Liver (tissue), 9 donors: ENCODE measurements around the gene TBC1D10A. TPM values are rescaled to one million over a fixed set of nuclear protein-coding genes. Genes with fewer than 3 reads are reported as not detected.

Experiments
- DNase-seq: peaks from one replicate; pipeline ENCODE4 v3.0.0-alpha.2; 2017; ENCODE audit warnings: low spot score
- H3K27ac ChIP-seq, 2 donors: one replicate each; pipeline ENCODE4 v1.7.0; 2013; ENCODE audit warnings: inconsistent platforms in 2 of 2, low read length in 2 of 2, control low read depth in 1 of 2, low read depth in 1 of 2, mild to moderate bottlenecking in 1 of 2
- H3K27me3 ChIP-seq, 4 donors: one replicate each; pipeline versions ENCODE4 v1.6.1 to v1.7.0; 2013; ENCODE audit warnings: low read length in 3 of 4, inconsistent platforms in 1 of 4, mild to moderate bottlenecking in 1 of 4, moderate library complexity in 1 of 4; ENCODE audit not compliant: control insufficient read depth in 4 of 4, insufficient read depth in 4 of 4
- H3K36me3 ChIP-seq, 4 donors: one replicate each; pipeline versions ENCODE4 v1.6.1 to v1.7.0; 2013; ENCODE audit warnings: low read length in 3 of 4, mild to moderate bottlenecking in 3 of 4, low read depth in 1 of 4, moderate library complexity in 1 of 4; ENCODE audit not compliant: control insufficient read depth in 4 of 4, insufficient read depth in 3 of 4
- H3K4me1 ChIP-seq, 4 donors: one replicate each; pipeline versions ENCODE4 v1.6.1 to v1.7.0; 2013; ENCODE audit warnings: low read length in 3 of 4, mild to moderate bottlenecking in 3 of 4, moderate library complexity in 1 of 4; ENCODE audit not compliant: control insufficient read depth in 4 of 4, insufficient read depth in 4 of 4
- H3K4me3 ChIP-seq, 3 donors: one replicate each; pipeline versions ENCODE4 v1.6.1 to v1.7.0; 2013; ENCODE audit warnings: low read length in 3 of 3, control low read depth in 1 of 3, low read depth in 1 of 3, mild to moderate bottlenecking in 1 of 3
- H3K9ac ChIP-seq, 2 donors: one replicate each; pipeline ENCODE4 v1.7.0; 2013; ENCODE audit warnings: low read length in 2 of 2, mild to moderate bottlenecking in 2 of 2, moderate library complexity in 2 of 2, control low read depth in 1 of 2, low read depth in 1 of 2
- H3K9me3 ChIP-seq, 4 donors: one replicate each; pipeline versions ENCODE4 v1.6.1 to v1.7.0; 2013; ENCODE audit warnings: low read length in 3 of 4; ENCODE audit not compliant: control insufficient read depth in 4 of 4
- ATF3 ChIP-seq: IDR thresholded peaks from 2 replicates; pipeline ENCODE4 v1.6.1; 2016; ENCODE audit warnings: antibody characterized with exemption
- CTCF ChIP-seq: fragments of 150-350 bp; IDR thresholded peaks from 2 replicates; pipeline ENCODE4 v1.5.1; 2017; ENCODE audit warnings: improper control_type of control experiment, low read depth, low read length; ENCODE audit not compliant: missing input control
- EGR1 ChIP-seq, 2 donors: IDR thresholded peaks; 2 replicates each; pipeline ENCODE4 v1.6.1; 2016 to 2018; ENCODE audit warnings: antibody characterized with exemption in 2 of 2, low read depth in 2 of 2
- FOXA1 ChIP-seq: IDR thresholded peaks from 2 replicates; pipeline ENCODE4 v1.6.1; 2016; ENCODE audit warnings: antibody characterized with exemption
- FOXA2 ChIP-seq: IDR thresholded peaks from 2 replicates; pipeline ENCODE4 v1.6.1; 2016; ENCODE audit warnings: antibody characterized with exemption
- GABPA ChIP-seq, 2 donors: IDR thresholded peaks in 1 of 2; conservative IDR thresholded peaks in 1 of 2; 2 replicates each; pipeline ENCODE4 v1.6.1; 2016; ENCODE audit warnings: antibody characterized with exemption in 2 of 2, mild to moderate bottlenecking in 1 of 2, moderate library complexity in 1 of 2
- HNF4A ChIP-seq, 2 donors: conservative IDR thresholded peaks; 2 replicates each; pipeline ENCODE4 v1.6.1; 2016; ENCODE audit warnings: antibody characterized with exemption in 2 of 2, mild to moderate bottlenecking in 2 of 2
- HNF4G ChIP-seq: IDR thresholded peaks from 2 replicates; pipeline ENCODE4 v1.6.1; 2016; ENCODE audit warnings: antibody characterized with exemption
- JUND ChIP-seq, 2 donors: IDR thresholded peaks; 2 replicates each; pipeline ENCODE4 v1.6.1; 2016; ENCODE audit warnings: antibody characterized with exemption in 2 of 2
- MAX ChIP-seq: IDR thresholded peaks from 2 replicates; pipeline ENCODE4 v1.6.1; 2016; ENCODE audit warnings: antibody characterized with exemption
- NR2F2 ChIP-seq: IDR thresholded peaks from 2 replicates; pipeline ENCODE4 v1.6.1; 2016; ENCODE audit warnings: antibody characterized with exemption
- RAD21 ChIP-seq, 2 donors: IDR thresholded peaks; 2 replicates each; pipeline ENCODE4 v1.6.1; 2016; ENCODE audit warnings: antibody characterized with exemption in 2 of 2, mild to moderate bottlenecking in 2 of 2
- REST ChIP-seq: IDR thresholded peaks from 2 replicates; pipeline ENCODE4 v1.6.1; 2016; ENCODE audit warnings: antibody characterized with exemption, mild to moderate bottlenecking
- RXRA ChIP-seq, 2 donors: IDR thresholded peaks; 2 replicates each; pipeline ENCODE4 v1.6.1; 2017 to 2018; ENCODE audit warnings: antibody characterized with exemption in 2 of 2, mild to moderate bottlenecking in 1 of 2
- SP1 ChIP-seq: IDR thresholded peaks from 2 replicates; pipeline ENCODE4 v1.6.1; 2018; ENCODE audit warnings: antibody characterized with exemption, mild to moderate bottlenecking
- TAF1 ChIP-seq: conservative IDR thresholded peaks from 2 replicates; pipeline ENCODE4 v1.6.1; 2016; ENCODE audit warnings: antibody characterized with exemption, mild to moderate bottlenecking
- YY1 ChIP-seq: IDR thresholded peaks from 2 replicates; pipeline ENCODE4 v1.6.1; 2016; ENCODE audit warnings: antibody characterized with exemption, mild to moderate bottlenecking
- ZBTB33 ChIP-seq: IDR thresholded peaks from 2 replicates; pipeline ENCODE4 v1.6.1; 2016; ENCODE audit warnings: antibody characterized with exemption
- WGBS: extraction: QIAGEN DNeasy Blood & Tissue Kit; methylation state at CpG from one replicate; pipeline ENCODE4 v1.1.7; 2013; 5-methylcytosine and 5-hydroxymethylcytosine counted together
- polyA plus RNA-seq, 2 donors: library from polyadenylated mRNA; stranded (reverse) in 1 of 2; unstranded in 1 of 2; fragments of 200-250 nt in 1 of 2; fragments of >200 nt in 1 of 2; fragmentation: Nextera tagmentation in 1 of 2; extraction: Ambion mirVana in 1 of 2; gene quantifications; one replicate each; pipeline versions ENCODE4 v1.2.1 to v1.2.3, GENCODE V29; 2013 to 2015
- total RNA-seq, 2 donors: library from RNA; depleted of rRNA; stranded (reverse); fragments of >200 nt; gene quantifications; one replicate each; pipeline ENCODE4 v1.2.3, GENCODE V29; 2014
- donor health status: healthy.
- donor health status: healthy.
- donor health status: healthy.
- donor health status: healthy.
- donor health status: healthy.

Gene TBC1D10A
- total and polyA plus RNA-seq, 4 donors, result 3.6 to 9.2 (median 8.2) TPM

GRCh38 chr22:30245985-30246813 lies 80.5 kb downstream of the TBC1D10A start, which contains the start of gene LIF:
LIF (minus strand) TSS chr22:30246759; CDS start chr22:30246695, 64 bp downstream.
- Histone ChIP-seq H3K4me3 (peak within 1 kb of the TSS; percentile 12 to 47 (median 45)), H3K9ac (no peak within 1 kb of the TSS), H3K27me3 (peaks cover 0 to 7% (median 2%) of the 10 kb centered on the region in 4 donors), H3K27ac (no peak within 1 kb of the TSS), H3K36me3 (no peaks in the 10 kb centered on the region), H3K9me3 (no peaks in the 10 kb centered on the region), H3K4me1 (peaks cover 3 to 19% (median 13%) of the 10 kb centered on the region in 4 donors)
- WGBS, result 2% methylated on average over 64 of the region's 64 CpGs
- DNase-seq, result no peak
- TF ChIP-seq TAF1, result no peak
- TF ChIP-seq CTCF, result no peak
- TF ChIP-seq JUND (IDR thresholded peaks at IDR 0.05), result no peak
- TF ChIP-seq EGR1 (IDR thresholded peaks at IDR 0.05; ENCODE audit: low read depth in 2 of 2), result no peak
- no peak for TF ChIP-seq YY1
- TF ChIP-seq MAX, result no peak
- no peak for TF ChIP-seq SP1
- TF ChIP-seq HNF4G, result no peak
- TF ChIP-seq RXRA (IDR thresholded peaks at IDR 0.05), result no peak
- no peak for TF ChIP-seq NR2F2
- no peak for TF ChIP-seq FOXA1
- no peak for TF ChIP-seq RAD21 (IDR thresholded peaks at IDR 0.05)
- no peak for TF ChIP-seq GABPA (IDR thresholded peaks at IDR 0.05 in 1 of 2, conservative IDR thresholded peaks at IDR 0.05 in 1 of 2)
- no peak for TF ChIP-seq HNF4A (conservative IDR thresholded peaks at IDR 0.05)
- no peak for TF ChIP-seq FOXA2
- no peak for TF ChIP-seq ZBTB33
- TF ChIP-seq ATF3, result no peak
- TF ChIP-seq REST, result no peak
